HG02970 (cell line): ENCODE data around the gene TGFA.

Experiments used
- ATAC-seq: cut with Tn5 transposase; IDR thresholded peaks from one replicate; pipeline ENCODE4 v1.9.1; 2021; ENCODE audit warnings: mild to moderate bottlenecking, moderate library complexity, moderate number of reproducible peaks; ENCODE audit not compliant: unreplicated experiment, low FRiP score

TGFA gene

GRCh38 chr2:70501728-70502127 lies 51.9 kb downstream of the TGFA start:
- no peak for ATAC-seq

GRCh38 chr2:70501215-70501614 lies 52.4 kb downstream of the TGFA start:
- ATAC-seq: no peak

GRCh38 chr2:70499253-70499652 lies 54.4 kb downstream of the TGFA start:
- ATAC-seq: no peak

- no peak for ATAC-seq
Observed at GRCh38 chr2:70498528-70498927, 55.1 kb downstream of the TGFA start.

DNA sequence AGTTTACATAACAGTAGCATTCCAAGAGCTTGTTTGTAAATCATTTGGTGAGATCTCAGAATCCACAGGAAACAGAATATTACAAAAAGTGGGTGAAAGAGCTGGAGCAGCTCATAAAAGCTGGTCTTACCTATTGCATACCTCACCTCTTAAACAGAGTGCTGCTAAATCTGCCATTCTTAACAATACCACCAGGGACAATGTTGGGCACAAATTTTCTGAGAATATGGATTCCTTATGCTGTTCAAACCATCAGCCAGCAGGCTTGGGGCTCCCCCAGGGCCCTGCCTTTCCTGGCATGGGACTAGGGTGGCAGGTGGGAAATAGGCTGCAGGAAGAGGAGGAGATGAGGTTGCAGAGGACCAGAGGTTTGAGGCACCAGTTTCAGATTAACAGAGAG lies 55.6 kb downstream of the TGFA start:
- ATAC-seq: no peak

GRCh38 chr2:70496819-70497218 lies 56.8 kb downstream of the TGFA start:
- ATAC-seq: no peak

DNA sequence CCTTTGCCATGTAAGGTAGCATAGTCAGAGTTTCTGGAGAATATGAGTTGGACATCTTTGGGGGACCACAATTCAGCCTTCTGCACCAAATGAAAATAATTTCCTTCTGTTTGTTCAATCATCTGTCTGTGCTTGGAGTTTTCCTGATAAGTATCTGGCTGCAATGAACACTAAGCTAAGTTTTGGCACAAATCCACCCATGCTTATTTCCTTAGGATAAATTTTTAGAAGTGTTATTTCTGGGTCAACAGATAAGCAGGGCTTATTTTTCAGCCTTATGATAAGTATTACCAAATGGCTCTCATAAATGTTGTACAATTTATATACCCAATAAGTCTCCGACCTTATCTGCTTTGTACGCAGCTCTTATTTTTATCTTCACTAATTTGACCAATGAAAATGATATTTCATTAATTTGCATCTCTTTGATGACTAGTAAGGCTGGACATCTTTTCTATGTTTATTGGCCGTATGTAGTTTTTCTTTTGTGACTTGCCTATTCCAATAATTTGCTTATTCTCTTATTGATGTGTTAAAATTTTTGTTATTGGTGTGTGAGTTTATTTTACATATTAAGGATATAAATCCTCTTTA lies 59.2 kb downstream of the TGFA start:
- ATAC-seq: no peak

DNA sequence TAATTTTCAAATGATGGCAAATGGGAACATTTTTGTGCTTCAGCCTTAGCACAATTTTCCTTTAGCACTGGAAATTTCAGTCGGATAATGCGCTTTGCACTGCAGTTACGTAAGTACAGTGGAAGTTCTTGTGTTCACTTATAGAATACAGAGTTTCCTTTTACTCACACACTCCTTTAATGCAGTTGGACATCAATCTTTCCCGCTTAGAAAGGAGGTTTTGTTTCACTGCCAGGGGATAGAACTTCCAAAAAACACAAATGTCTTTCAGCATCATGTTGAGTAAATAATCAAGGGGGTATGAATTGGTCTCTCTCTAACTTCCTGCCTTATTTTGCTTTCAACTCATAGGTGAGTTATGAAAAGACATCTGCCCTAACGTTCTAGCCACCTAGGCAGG lies 63.2 kb downstream of the TGFA start:
- ATAC-seq: no peak

DNA sequence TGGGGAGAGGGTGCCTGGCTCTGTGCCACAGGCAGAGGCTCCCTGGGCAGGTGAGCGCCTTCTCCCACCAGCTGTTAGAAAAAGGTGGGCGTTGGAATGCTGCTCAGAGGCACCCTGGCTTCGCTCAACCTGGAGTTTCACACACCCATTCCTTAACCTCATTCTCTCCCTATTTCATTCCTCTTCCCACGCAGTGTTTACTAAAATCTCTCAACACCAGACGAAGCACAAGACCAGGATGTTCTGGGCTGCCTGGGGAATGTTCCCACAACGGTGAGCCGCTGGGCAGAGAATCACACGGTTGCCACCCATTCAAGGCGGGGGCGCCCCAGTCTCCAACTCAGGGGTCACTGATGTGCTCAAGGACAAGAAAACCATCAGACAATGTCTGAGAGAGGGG lies 64.5 kb downstream of the TGFA start:
- no peak for ATAC-seq

GRCh38 chr2:70484086-70484485 lies 69.5 kb downstream of the TGFA start:
- ATAC-seq: no peak

DNA sequence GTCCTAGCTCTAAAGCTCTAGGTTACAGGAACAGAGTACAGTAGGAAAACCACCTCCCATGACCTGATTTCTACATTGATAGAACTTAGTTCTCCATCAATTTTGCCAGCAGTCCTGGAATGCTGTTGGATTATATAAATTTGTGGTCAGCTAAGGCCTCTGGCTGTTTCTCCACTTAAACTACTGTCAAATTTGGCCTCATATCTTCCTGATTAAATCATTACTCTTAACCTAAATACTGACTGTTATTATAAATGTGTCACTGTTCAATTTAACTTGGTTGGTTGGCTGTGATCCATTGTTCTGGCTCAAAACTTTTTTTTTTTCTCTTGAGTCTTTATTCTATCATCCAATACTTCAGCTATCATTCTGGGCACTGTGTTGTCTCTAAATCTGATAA lies 71.2 kb downstream of the TGFA start:
- no peak for ATAC-seq

- no peak for ATAC-seq
Observed at GRCh38 chr2:70480468-70480867, 73.2 kb downstream of the TGFA start.

DNA sequence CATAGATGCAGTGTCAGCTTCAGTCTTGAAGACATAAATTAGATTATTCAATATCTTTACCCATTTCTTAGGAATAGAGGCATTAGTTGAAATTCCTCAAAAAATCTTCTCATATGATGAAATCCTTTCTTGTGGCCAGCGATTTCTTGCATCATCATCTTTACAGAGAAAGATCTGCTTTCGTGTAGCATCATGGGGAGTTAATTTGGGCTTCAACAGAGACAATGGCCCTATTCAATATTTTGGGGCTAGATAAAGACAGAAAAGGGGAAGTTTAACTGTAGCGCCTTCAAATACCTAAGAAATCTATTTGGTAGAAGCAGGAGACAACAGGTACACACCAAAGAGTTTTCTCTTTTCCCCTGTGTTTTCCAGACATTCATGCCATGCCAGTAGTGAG lies 73.8 kb downstream of the TGFA start:
- no peak for ATAC-seq

GRCh38 chr2:70477441-70477844 lies 76.2 kb downstream of the TGFA start:
- ATAC-seq: no peak

GRCh38 chr2:70475266-70475665 lies 78.4 kb downstream of the TGFA start:
- no peak for ATAC-seq

DNA sequence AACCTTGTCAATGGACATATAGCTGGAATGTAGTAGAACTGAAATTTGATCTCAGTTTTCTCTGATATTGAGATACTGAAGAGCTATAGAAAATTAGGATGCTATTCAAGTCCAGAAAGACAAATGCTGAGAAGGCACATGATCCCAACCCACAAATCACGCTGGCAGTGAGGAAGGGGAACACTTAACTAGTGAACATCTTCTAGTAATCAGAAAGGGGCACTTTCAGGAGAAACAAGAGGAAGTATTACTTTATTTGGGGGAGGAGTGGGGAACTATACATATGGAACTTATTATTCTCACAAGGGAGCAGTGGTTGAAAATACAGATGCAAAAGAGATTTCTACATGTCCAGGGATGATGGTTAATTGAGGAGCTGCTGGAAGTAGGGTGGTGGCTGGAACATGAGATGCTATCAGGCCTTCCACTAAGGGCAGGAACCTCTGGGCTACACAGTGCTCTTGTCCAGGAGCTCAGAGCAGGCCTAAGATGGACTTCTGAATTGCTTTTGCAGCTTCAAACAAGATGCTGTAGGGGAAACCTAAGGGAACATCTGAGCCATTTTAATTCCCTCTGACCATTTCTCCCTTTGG lies 79.3 kb downstream of the TGFA start:
- no peak for ATAC-seq

- no peak for ATAC-seq
Observed at GRCh38 chr2:70473101-70473722, 80.4 kb downstream of the TGFA start.

GRCh38 chr2:70472221-70472890 lies 81.3 kb downstream of the TGFA start:
- ATAC-seq: no peak

- ATAC-seq: no peak
Observed at GRCh38 chr2:70471129-70471528, 82.5 kb downstream of the TGFA start.

GRCh38 chr2:70469961-70470360 lies 83.7 kb downstream of the TGFA start:
- no peak for ATAC-seq

- ATAC-seq: no peak
Observed at GRCh38 chr2:70469435-70469834, 84.2 kb downstream of the TGFA start.

DNA sequence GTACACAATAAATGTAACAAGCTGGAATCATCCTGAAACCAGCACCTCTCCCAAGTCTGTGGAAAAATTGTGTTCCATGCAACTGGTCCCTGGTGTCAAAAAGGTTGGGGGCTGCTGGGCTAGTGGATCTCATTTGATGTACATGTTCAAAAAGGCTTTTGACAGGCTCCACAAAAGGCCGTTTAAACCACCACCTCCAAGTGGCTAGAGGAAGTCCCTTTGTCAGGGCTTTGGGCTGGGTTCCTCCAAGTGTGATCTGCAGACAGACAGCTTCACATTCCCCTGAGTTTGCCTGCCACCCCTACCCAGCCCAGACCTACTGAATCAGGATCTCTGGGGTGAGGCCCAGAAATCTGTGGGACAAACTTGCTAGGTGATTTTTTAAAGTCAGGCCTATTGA lies 84.7 kb downstream of the TGFA start:
- ATAC-seq: no peak
